Activated CD8-positive, alpha-beta memory T cell treated with anti-CD3 and anti-CD28 coated beads, Interleukin-2, amount 50 U/mL, for 1 hour (primary cell): Measurements from ENCODE around the gene SNX9.
"Not testable (repeated sequence)": the region's sequence is repeated elsewhere in the genome, so short reads cannot be mapped to it uniquely, and the experiment has no call there.

Experiments used
- DNase-seq: peaks from one replicate; pipeline ENCODE4 v3.0.0-alpha.2; 2020; ENCODE audit errors: extremely low read depth

SNX9 gene

GRCh38 chr6:157831424-157832249 lies 8.6 kb downstream of the SNX9 start:
- DNase-seq = no peak

- no peak for DNase-seq
Measured at GRCh38 chr6:157832250-157832967, 9.4 kb downstream of the SNX9 start.

- no peak for DNase-seq
Measured at GRCh38 chr6:157834549-157834948, 11.5 kb downstream of the SNX9 start.

GRCh38 chr6:157838718-157839430 lies 15.8 kb downstream of the SNX9 start:
- no peak for DNase-seq

GRCh38 chr6:157839606-157840005 lies 16.6 kb downstream of the SNX9 start:
- no peak for DNase-seq

GRCh38 chr6:157840261-157840660 lies 17.2 kb downstream of the SNX9 start:
- DNase-seq = no peak

GRCh38 chr6:157840776-157841175 lies 17.7 kb downstream of the SNX9 start:
- no peak for DNase-seq

GRCh38 chr6:157841211-157841840 lies 18.3 kb downstream of the SNX9 start:
- no peak for DNase-seq

GRCh38 chr6:157842212-157842611 lies 19.2 kb downstream of the SNX9 start:
- DNase-seq = no peak

GRCh38 chr6:157844196-157844595 lies 21.1 kb downstream of the SNX9 start:
- not testable (repeated sequence) for DNase-seq

GRCh38 chr6:157845493-157846259 lies 22.6 kb downstream of the SNX9 start:
- no peak for DNase-seq

- no peak for DNase-seq
Measured at GRCh38 chr6:157847846-157848245, 24.8 kb downstream of the SNX9 start.

- no peak for DNase-seq
Measured at GRCh38 chr6:157848693-157849092, 25.6 kb downstream of the SNX9 start.

- DNase-seq = no peak
Measured at GRCh38 chr6:157849288-157850017, 26.4 kb downstream of the SNX9 start.

- DNase-seq = no peak
Measured at GRCh38 chr6:157850030-157850429, 27.0 kb downstream of the SNX9 start.

- DNase-seq = no peak
Measured at GRCh38 chr6:157853018-157853805, 30.2 kb downstream of the SNX9 start.

- DNase-seq = no peak
Measured at GRCh38 chr6:157853902-157854502, 31.0 kb downstream of the SNX9 start.

- DNase-seq = no peak
Measured at GRCh38 chr6:157855325-157855724, 32.3 kb downstream of the SNX9 start.

- not testable (repeated sequence) for DNase-seq
Measured at GRCh38 chr6:157855804-157856203, 32.8 kb downstream of the SNX9 start.
